Head of caudate nucleus (tissue), 42 donors: ENCODE results near the gene MTHFR.

Experiments used
- DNase-seq, 42 donors: peaks; one replicate each; pipeline versions ENCODE4 v3.0.0 to v3.0.0-alpha.2; 2020 to 2021; ENCODE audit warnings: mixed read lengths in 7 of 42
- intact Hi-C: fragments of 100-400 bp; cut with DNase I; formaldehyde crosslinking; loops from one replicate; pipeline ENCODE4 v1.15.0; 2022

MTHFR gene

DNA sequence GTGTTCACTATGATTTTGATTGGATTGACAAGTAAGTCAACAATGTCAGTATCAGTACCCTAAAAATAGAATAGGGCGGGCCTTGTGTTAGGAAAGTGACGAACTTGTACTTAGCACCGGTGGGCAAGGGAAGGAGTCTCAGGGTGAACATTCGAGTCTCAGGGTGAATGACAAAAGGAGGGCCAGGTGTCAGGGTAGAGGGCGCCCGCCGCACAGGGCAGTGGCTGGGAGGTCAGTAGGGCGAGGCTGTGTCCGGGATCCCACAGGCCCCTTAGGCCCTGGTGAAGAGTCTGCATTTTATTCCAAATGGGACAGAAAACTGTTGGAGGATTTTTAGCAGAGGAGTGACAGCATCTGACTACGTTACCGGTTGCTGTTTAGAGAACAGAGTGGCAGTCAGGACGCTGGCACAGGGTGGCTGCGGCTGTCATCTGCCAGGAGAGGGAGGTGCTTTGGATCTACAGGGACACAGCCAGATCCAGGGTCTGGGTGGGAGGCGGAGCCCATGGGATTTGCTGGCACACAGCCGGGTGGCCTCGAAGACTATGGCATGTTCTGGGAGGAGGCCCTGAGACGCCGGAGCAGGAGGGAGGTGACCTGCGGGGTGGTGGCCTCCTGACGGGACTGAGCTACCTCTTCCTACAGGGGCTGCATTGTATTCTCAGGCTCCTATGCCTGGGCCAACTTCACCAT lies 58.8 kb downstream of the MTHFR start:
- no peak for DNase-seq
- intact Hi-C loops: no loop called here

DNA sequence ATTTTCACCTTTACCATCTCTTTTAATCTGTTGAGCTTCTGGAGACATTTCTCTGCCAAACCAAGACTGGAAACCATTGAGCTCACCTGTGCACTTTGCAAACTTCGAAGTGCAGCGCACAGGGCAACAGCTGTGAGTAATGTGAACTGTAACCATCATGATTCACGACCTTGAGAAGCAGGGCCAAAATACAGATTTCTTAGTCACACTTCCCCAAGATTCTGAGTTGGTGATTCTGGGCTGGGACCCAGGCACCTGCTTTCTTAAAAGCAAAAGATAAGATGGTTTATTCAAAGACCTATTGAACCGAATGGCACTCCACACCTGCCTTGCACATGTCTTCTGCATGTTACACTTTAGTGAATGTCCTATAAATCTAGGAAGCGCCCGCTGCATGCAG lies 59.7 kb downstream of the MTHFR start:
- no peak for DNase-seq
- intact Hi-C loops: no loop called here

DNA sequence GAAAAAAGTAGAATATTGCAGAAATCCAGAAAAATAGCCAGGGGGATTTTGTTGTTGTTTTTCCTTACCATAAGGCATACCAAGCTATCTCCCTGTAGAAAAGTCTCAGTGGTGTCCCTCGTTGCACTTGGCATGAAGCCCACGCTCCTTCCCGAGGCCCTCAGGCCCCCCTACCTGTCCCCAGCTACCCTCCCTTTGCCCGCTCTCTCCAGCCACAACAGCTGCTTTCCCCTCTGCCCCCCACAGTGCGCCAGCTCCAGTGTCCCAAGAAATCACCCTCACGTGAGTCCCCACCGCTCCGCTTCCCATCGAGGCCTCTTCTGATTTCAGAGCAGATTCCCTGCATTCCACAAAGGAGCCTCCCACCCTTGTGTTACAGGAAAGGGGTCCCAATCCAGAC lies 61.5 kb downstream of the MTHFR start:
- no peak for DNase-seq
- intact Hi-C loops: no loop called here

GRCh38 chr1:11741919-11742558 lies 63.7 kb downstream of the MTHFR start:
- DNase-seq: no peak

GRCh38 chr1:11741482-11741881 lies 64.3 kb downstream of the MTHFR start:
- intact Hi-C loops: no loop called here
- DNase-seq: no peak

More at GRCh38 chr1:11741919-11742558, 63.7 kb downstream of the MTHFR start:
- intact Hi-C loops: no loop called here

- no peak for DNase-seq
- intact Hi-C loops: no loop called here
Measured at GRCh38 chr1:11740258-11741192, 65.2 kb downstream of the MTHFR start.

DNA sequence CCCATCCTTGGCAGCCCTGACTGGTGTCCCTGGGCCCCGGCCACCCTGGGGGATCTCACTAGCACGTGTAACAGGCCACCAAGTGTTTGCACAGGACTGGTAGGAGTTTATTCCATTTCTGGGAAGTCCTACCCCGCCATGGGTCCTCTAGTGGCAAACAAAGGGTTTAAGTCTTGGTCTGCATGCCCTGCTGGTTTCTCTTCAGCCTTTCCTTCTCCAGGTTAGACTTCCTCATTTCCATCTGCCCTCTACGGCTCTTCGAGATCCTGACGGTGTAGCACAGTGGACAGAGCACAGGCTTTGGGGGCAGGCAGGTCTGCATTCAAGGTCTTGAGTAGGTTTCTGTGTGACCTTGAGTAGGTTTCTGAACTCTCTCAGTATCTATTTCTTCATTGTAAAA lies 67.0 kb downstream of the MTHFR start:
- intact Hi-C loops: loop anchor here (5.0 kb wide), 1 partner anchor 64 kb away; no protein-coding TSS in a partner anchor
- no peak for DNase-seq

DNA sequence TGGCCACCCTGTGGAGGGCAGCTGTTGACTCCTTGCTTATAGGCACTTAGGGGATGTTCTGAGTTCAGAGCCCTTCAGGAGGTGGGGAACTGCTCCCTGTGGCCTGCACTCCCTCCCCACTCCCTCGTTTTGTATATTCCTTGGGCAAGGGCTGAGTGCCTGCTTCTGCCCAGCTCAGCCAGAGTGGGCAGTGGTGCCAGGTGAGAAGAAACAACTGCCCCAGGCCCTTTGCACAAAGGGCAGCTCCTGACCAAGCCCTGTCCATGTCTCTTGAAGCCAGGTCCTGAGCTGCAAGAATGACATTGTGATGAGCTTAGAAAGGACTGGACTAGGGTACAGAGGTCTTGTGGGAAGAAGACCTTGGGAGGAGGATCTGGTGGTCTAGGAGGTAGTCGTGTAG lies 67.7 kb downstream of the MTHFR start:
- DNase-seq: no peak
- intact Hi-C loops: loop anchor here (5.0 kb wide), 1 partner anchor 64 kb away; no protein-coding TSS in a partner anchor

- intact Hi-C loops: loop anchor here (5.0 kb wide), 1 partner anchor 65 kb away; no protein-coding TSS in a partner anchor
- peak in 14 of 42 donors; percentile 12 to 61 (median 38) for DNase-seq
Measured at GRCh38 chr1:11736746-11737639, 68.8 kb downstream of the MTHFR start.

DNA sequence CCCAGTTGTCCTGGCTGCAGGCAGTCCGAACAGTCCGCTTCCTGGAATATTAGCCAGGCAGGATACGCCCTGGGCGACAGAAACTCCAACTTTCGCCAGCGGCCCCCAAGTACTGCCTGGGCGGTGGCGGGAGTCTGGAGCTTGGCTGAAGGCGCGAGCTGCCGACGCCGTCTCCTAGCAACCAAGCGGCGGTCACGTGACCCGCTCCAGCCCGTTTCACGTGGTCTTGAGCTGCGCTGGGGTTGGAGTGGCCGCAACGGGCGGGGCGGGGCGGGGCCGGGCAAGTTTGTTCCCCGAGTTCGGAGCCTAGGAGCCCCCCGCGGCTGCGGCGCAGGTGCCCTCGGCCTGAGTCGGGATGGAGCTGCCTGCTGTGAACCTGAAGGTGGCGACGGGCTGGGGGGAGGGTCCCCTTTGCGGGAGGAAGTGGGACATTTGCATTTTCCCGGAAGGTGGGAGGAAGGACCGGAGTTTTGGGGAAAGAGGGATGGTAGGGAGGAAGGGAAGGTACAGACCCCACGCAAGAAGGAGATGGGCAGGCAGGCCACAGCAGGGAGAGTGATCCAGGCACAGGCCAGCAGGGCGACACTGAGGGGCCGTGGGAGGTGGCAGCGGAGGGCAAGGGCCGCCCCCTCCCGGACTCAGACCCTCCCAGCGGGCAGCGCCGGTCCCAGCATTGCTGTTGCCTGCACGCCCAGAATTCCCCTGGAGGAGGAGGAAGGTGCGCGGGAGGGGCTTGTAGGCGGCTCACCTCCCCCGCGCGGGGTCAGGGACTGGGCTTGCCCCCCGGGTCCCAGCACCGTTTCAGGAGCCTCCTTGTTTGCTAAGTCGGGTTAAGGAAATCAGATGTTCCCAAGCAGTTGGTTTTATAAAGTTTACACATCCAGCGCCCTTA lies 69.7 kb downstream of the MTHFR start, which contains the start of gene AGTRAP:
AGTRAP (plus strand) TSS at position 283 of the 892 bp plus-strand sequence; CDS start at position 356, 73 bp downstream.
- intact Hi-C loops: loop anchor here (5.0 kb wide), 1 partner anchor 66 kb away; no protein-coding TSS in a partner anchor
- DNase-seq: peak; percentile 93 to 100 (median 97)
